NCI-H1694 treated with DMSO at 0.1 percent for 48 hours (cell line): ENCODE measurements around the gene GAK.

Experiments used
- DNase-seq: peaks from one replicate; lab custom pipeline; 2025; lab: John Stamatoyannopoulos, UW

Gene GAK

DNA sequence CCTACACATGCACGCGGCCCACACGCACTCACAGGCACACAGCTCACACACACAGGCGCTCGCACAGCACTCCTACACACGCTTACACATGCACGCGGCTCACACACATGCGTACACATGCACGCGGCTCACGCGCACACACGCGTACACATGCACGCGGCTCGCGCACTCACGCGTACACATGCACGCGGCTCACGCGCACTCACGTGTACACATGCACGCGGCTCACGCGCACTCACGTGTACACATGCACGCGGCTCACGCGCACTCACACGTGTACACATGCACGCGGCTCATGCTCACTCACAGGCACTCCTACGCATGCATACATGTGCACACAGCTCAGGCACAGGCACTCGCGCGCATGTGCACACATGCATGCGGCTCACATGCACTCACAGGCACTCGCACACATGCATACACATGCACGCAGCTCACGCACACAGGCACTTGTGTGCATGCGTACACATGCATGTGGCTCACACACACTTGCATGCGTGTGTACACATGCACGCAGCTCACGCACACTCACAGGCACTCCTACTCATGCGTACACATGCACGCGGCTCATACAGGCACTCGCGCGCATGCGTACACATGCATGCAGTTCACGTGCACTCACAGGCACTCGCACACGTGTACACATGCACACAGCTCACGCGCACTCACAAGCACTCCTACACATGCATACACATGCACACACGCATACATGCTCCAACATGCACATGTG is 44.9 kb downstream of the GAK start:
- no peak for DNase-seq

DNA sequence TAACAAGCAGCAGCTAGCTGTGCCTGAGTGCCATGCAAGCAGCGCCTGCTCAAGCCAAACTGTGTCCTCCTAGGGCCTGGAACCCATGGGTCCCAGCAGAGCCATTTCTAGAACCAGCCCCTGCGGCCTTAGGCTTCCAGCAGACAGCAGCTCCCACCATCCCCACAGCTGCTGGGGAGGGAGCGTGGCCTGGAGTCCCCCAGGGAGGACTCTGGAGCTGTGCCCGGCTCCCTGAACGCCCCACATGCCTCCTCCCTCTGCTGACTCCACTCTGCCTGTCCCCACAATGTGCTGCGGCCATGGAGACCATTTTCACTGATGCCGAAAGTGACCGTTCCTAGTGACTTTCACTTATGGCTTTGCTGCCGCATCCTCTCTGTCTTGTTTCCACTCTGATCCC is 45.9 kb downstream of the GAK start:
- no peak for DNase-seq

DNA sequence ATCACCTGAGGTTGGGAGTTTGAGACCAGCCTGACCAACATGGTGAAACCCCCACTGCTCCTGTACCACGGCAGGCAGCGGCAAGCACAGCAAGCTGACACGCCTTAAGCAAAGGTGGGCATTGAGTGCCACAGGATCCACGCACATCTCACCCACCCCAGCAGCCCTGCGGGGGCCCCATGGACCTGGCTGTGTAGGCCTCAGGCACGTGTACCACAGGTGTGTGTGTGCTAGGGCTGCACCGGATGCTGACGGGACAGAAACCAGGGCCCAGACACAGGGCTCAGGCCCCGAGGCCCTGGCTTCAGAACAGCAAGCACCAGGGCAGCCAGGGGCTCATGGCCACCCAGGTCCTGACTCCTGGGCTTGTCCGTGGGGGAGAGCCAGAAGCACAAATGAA is 46.8 kb downstream of the GAK start:
- DNase-seq, result no peak

DNA sequence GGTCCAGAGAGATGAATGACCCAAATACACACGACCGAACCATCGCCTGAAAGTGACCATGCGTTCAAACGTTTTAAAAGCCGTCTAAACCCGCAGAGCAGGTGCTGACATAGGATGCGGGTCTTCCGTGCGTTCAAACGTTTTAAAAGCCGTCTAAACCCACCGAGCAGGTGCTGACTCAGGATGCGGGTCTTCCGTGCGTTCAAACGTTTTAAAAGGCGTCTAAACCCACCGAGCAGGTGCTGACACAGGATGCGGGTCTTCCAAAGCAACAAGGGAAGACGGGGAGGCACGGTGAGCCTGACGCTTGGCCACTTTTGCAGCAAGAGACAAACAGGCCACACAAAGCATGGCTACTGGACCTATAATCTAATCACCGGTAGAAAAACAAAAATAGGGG is 47.2 kb downstream of the GAK start:
- no peak for DNase-seq

DNA sequence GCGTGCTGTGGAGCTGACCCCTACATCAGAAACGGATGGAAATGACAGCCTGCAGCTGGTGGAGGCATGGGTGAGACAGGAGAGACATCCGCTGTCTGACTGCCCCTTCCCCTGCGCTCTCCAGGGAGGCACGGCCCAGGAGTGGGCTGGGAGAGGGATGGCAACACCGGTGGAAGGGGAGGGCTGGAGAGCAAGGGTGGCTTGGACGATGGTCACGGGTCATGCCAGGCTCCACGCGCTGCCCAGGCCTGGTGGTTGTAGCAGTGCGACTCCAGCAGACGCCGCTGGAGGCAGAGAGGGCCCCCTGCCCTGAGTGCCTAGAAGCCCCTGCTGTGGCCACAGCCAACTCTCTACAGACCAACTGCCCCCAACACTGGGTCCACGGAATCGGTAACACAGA is 47.9 kb downstream of the GAK start:
- DNase-seq, result no peak

DNA sequence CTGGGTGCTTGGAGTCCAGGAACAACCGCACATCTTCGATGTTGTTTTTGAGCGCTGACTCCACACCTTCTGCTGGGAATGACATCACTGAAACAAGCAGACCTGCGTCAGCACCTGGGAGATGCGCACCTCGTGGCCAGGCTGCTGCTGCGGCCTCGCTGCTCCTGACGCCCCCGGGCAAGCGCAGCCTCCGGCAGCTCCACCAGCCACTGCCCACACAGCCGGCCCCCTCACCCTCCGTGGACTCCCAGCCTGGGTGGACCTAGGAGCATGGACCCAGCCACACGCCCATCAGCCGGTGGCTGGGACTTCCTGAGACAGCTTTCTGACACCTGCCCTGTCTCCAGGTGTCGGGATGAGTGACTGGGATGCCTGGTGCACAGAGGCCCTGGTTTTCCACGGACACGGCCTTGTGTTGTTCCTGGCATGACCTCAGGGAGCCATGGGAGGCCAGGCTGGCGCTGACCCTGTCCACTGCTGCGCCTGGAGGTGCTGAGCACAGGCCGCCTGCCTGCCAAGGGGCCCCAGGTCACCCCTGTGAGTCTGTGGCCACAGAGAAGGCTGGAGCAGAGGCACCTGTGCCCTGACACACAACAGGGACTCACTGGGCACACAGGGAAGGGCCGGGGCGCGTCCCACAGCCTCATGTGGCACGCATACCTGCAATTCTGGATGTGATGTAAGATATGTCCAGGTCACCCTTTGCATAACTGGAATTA is 48.6 kb downstream of the GAK start:
- no peak for DNase-seq

DNA sequence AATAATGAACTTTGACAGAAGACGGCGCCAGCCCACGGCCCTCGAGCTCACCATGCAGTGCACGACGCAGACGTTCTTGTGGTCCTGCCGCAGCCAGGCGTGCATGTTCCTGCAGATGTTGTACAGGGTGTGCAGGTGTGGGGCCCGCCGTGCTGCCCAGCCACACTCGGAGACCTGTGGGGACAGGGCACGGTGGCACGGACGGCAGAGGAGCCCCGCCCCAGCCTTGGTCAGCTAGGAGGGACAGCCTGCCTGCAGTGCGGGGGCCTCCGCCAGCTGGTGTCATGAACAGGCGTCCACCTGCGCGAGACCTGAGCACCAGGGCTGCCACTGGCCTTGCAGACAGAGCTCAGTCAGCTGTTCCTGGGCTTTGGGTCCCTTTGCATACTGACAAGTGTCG is 49.5 kb downstream of the GAK start:
- no peak for DNase-seq

DNA sequence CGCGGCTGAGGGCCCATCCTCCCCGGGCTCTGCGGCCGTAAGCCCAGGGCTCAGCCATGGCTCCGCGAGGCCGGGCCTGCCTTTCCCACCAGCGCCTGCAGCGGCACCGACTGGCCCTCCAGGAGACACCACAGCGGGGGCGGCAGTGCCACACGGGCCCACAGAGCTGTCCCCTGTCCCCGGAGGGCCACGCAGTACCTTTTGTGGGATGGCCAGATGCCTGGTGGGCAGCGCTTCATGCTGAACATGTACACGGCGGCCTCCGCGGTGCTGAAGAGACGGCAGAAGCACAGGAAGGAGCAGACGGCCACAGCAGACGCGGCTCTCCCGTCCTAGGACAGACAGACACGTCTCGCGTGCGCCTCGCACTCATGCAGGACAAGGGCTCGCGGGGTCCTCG is 50.4 kb downstream of the GAK start:
- DNase-seq, result no peak

DNA sequence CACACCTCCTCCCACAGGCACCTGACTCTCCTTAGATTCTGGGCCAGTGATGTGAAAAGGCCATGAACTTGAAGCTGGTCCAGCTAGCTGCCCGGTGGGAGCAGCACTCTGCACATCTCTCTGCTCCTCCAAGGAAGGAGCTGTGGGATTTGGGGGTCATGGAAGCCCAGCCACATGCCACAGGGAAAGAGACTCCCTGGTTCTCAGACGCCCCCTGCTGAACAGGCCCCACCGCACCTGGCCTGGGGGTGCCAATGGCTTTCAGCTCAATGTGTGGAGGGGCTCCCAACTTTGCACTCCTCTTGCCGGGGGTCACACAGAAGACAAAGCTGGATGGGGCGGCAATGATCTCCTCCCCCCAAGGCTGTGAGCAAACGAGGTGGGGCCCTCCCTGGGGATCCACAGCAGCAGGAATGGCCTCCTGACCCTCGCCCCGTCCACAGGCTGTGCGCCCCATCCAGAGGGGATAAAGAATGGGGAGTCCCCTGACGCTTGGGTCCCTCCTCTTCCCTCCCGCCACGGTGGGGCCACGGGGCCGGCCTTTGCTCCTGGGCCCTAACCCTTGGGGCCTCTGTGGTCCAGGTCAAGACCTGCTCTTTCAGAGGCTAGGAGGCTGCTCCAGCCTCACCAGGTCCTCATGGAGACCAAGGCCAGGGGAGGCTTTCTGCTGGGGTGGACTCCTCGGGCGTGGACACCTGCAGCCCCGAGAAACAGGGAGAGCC is 51.3 kb downstream of the GAK start:
- DNase-seq, result no peak

DNA sequence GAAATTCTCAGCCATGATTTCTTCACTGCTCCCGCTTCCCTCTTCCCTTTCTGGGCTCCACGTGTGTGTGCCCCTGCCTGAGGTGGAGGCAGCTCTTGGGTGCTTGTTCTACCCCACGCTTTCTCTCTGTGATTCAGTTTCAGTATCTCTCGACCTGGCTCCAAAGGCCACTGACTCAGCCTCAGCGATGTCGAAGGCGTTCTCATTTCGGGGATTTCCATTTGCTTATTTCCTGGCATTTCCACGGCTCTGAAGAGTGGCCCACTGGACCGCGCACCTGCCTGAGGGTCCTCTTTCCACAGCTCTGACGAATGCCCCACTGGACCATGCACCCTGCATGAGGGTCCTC is 52.4 kb downstream of the GAK start:
- no peak for DNase-seq

DNA sequence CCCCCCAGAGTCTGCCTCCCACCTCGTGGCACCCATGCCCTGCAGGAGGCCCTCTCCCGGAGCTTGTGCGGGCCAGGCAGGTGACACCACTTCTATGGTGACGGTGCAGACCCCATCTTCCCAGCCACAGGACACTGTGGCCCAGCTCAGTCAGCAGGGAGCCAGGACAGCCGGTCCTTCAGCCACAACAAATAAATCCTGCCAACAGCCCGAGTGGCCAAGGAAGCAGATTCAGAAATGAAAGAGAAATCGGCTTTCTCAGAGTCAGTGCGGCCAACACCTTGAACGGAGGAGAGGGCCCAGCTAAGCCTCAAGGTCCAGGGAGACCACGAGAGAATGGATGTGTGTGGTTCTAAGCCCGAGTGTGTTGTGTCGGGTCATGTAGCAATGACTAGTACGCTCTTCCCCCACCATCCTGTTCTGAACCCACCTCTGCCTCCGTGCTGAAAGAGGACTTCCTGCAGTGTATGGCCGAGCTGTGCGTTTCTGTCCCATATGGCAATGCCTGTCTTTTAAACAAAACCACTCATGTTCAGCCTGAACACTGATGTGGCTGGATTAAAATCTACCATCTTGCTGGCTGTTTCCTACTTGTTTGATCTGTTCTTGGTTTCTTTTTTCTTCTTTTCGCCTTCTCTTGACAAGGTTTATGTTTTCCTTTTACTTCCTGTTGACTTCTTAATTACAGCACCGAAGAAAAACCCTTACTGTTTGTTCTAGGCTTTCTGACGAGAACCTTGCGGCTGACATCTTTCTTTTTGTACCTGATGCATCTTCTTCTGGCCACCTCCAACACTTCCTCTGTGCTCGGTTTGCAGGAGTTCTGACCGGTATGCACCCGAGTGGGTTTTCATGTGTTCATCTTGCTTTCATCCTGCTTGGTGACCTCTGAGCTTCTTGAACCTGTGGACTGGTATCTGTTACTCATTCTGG is 53.1 kb downstream of the GAK start:
- no peak for DNase-seq

DNA sequence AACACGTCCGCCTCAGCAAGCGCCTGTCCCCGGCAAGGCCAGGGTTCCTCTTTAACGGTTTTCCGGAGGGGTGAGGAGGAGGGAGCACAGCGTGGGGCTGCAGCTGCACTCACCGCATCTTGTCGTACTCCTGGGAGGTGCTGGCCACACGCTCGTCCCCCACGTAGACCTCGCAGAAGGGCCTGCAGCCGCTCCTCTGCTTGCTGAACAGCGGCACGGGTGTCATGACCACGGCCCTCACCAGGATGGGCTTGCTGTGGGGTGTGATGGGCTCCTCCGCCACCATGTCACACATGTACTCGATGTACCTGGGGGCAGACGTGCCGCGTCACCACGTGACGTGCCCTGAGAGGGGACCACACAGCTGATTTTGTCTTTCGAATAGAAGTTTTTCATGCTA is 54.6 kb downstream of the GAK start:
- DNase-seq, result no peak

DNA sequence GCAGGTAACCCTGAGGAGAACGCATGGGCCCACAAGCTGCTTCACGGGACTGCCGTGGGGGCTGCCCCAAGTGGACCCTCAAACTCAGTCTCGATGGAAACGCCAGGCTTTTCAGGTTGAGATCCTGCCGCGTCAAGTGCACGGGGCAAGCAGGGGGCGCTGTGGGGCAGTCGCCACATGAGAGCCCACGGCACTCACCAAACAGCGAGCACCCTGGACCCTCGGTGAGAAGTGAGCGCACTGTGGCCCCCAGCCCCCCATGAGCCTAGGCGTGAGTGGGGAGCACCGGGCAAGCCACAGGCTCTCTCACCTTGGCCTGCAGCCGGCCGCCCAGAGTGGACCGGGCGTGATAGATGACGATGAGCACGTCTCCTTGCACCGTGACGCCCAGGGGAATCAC is 55.3 kb downstream of the GAK start:
- DNase-seq, result no peak

DNA sequence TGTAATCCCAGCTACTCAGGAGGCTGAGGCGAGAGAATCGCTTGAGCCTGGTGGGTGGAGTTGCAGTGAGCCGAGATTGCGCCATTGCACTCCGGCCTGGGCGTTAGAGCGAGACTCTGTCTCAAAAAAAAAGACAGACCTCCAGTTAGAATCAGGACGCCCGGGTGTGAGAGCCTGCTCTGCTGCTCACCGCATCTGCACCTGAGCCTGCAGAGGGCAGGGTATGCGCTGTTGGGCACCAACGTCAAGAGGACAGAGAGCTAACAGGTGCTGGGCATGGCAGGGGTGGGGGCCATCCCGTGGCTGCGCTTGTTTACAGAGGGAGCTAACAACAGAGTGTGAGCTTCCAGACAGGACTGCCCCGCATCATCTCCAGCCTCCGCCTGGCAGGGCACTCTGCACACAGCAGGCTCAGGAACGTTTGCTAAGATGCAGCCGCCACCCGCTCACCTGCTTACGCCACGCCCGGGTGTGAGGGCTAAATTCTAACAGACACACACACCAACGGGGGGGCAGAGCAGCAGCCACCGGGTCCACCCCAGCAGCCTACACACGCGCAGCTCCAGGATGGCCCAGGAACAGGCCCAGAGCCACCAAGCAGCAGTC is 56.2 kb downstream of the GAK start:
- DNase-seq, result no peak

DNA sequence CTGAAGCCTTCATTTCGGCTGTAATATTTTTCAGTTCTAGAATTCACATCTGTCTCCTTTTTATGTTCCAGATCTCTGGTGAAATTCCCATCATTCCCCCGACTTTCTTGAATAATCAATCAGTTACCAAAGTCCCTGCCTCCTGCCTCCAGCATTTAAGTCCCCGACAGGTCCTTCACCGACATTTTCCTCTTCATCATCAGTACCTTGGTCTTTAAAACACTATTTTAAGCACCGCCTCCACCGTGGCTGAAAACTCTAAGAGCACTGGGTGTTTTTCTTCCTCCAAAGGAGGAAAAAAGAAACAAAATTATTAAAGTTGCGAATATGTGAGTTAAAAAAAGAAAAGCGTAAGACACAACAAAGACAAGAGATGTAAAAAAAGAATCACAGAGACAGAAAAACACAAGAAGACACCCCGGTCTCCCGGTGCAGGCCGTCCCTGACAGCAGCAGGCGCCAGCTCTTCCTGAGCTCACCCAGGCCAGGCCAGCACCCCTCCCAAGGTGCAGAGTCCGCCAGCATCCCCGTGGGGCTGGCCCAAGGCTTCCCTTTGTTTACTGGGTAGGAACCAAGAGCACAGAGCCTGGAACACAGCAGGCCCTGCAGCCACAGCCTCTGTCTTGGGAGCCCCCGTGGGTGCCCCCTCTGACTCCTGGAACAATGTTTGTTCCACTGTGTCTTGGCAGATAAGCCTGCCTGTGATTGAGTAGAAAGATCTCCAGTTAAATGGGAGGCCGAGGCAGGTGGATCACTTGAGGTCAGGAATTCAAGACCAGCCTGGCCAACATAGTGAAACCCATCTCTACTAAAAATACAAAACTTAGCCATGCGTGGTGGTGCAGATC is 56.9 kb downstream of the GAK start:
- DNase-seq, result no peak

DNA sequence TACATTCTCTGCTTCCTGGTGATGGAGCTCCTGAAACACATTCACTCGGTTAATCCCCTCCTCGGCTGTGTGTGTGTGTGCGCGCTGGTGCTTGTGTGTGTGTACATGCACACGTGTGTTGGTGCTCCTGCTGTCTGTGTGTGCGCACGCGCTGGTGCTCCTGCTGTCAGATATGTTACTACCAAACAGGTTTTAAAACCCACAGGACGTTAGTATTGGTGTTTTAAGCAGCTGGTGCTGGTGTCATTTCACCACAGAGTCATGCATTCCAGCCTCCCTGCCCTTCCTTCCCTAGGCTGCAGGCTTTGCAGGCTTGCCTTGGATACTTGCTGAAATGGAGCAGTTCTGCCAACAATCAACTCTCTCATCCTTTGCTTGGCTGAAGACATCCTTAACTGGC is 58.1 kb downstream of the GAK start:
- DNase-seq, result no peak

DNA sequence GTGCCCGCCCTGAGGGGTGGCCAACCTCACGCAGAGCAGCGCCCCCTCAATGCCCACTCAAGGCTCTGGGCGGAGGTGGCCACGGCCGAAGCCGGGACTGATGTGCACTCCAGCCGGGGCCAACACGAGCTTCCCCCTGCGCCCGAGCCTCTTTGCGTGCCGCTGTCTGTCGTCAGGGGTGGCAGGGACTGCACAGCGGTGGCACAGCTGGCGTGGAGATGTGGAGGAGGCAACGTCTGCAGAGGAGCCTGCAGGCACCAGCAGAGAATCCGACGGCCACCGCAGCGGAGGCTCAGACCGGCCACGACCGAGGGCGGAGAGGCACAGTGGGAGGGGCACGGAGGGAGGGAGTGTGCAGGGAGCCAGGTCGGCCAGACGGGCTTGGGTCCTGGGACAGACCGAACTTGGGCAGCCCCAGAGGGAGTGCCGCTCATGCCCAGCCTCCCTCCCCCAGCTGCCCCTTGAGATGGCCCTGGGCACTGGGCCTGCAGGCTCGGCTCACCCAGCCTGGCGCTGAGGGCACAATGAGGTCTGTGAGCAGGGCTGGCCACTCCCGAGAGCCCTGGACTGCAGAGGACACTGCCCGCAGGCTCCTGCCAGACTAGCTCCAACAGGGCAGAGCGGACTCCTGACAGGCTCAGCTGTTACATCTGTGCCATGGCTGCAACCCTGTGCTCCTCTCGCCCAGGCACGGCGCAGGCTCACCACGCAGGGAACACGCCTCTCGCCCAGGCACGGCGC is 59.7 kb downstream of the GAK start:
- no peak for DNase-seq

DNA sequence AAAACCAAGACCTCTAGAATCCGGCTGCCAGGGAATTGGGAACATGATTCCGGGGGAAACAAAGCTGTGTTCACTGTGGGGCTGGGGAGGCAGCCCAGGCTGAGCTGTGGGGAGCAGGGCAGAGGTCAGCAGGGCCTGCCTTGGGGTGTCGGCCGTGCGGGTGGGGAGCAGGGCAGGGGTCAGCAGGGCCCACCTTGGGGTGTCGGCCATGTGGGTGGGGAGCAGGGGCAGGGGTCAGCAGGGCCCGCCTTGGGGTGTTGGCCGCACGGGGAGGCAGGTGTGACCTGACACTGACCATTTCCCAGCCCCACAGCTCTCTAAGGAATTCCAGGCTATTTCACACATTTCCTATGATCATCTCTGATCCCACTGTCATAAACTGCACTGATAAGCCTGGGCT is 60.6 kb downstream of the GAK start:
- no peak for DNase-seq

DNA sequence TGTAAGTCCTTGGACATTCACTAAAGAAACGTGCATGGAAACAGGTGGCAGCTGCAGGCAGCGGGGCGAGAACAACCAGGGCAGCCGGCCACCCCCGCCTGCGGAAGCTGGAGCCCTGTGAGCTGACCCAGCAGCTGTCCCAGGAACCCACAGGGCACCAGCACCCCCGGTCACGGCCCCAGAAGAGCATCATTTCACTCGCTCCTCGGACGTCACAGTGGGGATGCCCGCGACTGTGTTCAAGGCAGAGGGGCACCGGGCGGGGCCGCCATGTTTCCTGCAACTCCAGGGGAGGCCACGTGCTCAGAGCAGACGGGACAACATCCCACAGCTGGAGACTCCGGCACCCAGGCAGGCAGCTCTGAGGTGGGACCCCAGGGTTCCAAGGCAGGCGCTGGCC is 61.2 kb downstream of the GAK start:
- DNase-seq, result no peak

DNA sequence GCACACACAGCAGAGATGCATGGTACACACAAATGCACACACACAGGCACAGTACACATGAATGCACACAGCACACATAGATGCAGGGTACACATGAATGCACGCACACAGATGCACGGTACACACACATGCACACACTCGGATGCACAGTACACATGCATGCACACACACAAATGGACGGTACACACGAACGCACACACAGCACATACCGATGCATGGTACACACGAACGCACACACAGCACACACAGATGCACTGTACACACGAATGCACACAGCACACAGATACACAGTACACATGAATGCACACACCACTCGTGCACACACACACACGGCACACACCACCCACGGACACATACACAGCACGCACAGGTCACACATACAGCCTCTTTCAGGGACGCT is 62.3 kb downstream of the GAK start:
- DNase-seq, result no peak
